OCI-LY3 (cell line): Measurements from ENCODE around the gene PPP2R5A.

Experiments used
- EZH2phosphoT487 ChIP-seq: fragments of 200-600 bp; shearing (Covaris generic); IDR thresholded peaks from 2 replicates; pipeline ENCODE4 v1.6.1; 2018; ENCODE audit warnings: antibody characterized with exemption, mixed run types, low read depth
- TF ChIP-seq, protein P1 (sequence below): fragments of 200-600, 300-600 bp; sonication (generic); IDR thresholded peaks from 2 replicates; pipeline ENCODE4 v1.5.1; 2014; ENCODE audit warnings: antibody characterized with exemption, low read length, low read depth

DNA sequence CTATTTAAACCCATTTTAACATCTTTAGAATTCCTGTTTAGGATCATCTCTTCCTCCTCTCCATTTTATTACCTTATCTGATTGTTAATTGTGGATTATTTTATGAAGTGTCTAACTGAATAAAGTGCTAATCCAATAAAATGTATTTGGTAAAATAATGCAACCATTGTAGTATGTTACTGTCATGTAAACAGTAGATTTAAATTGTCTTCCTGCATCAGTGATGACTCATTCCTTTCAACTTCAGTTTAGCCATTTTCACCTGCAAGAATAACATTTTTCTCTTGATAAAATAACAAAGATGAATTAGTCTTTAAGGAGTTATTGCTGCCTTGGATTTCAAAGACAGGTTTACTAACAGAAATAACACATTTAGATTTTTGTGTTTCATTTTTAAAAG, 5.4 kb downstream of the PPP2R5A start:
- TF ChIP-seq, protein P1, sequence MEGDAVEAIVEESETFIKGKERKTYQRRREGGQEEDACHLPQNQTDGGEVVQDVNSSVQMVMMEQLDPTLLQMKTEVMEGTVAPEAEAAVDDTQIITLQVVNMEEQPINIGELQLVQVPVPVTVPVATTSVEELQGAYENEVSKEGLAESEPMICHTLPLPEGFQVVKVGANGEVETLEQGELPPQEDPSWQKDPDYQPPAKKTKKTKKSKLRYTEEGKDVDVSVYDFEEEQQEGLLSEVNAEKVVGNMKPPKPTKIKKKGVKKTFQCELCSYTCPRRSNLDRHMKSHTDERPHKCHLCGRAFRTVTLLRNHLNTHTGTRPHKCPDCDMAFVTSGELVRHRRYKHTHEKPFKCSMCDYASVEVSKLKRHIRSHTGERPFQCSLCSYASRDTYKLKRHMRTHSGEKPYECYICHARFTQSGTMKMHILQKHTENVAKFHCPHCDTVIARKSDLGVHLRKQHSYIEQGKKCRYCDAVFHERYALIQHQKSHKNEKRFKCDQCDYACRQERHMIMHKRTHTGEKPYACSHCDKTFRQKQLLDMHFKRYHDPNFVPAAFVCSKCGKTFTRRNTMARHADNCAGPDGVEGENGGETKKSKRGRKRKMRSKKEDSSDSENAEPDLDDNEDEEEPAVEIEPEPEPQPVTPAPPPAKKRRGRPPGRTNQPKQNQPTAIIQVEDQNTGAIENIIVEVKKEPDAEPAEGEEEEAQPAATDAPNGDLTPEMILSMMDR: no peak
- TF ChIP-seq EZH2phosphoT487: no peak
